GM18909 (cell line): ENCODE results near the gene RIC3.

Experiments
- ATAC-seq: cut with Tn5 transposase; IDR thresholded peaks from one replicate; pipeline ENCODE4 v1.9.1; 2021; ENCODE audit warnings: mild to moderate bottlenecking; ENCODE audit not compliant: unreplicated experiment, poor library complexity

RIC3 gene

DNA sequence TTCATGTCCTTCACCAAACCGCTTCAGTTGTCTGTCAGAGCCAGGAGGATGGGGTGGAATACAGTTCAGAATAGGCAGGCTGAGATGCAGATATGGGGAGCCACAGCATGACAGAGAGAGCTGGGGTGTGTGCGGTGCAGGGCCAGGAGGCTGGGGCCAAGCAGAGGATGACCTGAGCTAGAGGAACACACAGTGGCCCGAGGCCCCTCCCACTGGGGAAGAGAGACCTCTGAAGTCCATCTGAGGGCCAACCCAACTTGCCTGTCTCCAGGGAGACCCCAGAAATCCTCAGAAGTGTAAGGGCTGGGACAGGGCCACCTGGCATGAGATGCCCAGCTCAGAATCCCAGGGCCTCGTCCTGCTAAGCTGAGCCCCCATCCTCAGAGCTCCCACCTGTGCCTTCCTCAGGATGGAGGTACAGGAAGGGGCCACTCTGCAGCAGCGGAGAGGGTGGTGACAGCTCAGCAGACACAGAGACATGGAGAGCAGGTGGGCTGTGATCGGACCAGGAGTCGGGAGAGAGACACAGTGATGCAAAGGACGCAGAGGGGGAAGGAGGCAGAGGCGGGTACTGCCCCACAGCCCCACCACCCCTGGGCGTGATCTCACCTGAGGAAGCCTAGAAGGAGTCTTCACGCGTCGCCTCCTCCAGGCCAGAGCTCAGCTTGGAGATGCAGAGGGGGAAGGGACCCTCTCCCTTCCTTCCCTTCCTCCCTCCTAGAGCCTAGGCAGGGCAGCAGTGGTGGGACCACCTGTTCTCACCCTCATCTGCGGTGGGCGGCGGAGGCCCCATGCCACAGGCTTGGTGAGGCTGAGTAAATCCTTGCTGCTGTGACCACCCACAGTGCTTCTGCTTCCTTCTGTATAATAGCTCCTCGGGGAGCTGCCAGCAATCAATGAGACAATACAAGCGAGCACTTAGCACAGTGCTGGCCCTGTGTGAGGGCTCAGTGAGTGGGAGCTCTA lies 96.9 kb downstream of the RIC3 start:
- ATAC-seq = no peak

DNA sequence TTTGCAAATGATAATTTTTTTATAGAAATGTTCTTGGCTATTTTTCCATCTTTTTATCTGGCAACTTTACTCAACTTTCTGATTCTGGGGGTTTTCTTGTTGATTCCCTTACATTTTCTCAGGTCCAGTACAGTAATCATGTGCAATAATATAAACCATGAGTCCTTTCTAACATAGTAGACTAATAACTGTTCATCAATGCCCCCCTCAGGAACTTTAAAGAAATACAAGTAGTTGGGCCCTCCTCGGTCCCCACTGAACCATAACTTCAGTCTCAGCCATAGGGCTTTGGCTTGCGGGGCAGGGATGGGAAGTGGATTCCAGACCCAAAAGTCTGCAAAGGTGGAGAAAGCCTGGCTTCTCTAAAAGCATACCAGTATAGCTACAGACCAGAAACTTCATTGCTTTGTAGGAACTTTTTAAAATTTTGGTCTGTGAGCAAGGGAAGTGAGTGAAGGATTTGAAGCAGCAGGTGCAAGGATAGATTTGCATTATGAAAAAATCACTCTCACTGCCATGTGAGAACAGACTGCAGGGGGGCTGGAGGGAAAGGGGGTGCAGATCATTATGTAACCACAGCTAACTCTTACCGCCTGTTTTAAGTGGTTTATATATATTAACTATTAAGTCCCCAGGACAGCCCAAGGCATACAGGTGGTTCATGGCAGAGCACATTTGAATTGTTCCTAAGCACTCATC lies 98.3 kb downstream of the RIC3 start:
- no peak for ATAC-seq

DNA sequence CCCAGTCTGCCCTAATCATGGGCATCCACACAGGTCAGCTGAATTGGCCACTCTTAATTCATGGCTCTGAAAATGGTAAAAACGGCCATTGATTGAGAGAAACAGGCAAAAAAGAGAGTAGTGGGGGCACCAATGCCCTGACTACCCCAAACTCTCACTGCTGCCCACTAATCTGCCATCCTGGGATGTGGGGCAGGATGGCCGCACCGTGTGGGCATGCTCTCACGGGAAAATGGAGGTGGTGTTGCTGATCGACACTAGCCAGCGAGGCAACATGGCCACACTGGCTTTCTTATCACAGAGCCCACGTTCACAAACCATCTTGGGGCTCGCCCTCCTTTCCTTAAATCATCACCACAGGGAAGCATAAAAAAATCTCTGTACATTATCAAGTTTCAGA lies 99.1 kb downstream of the RIC3 start:
- ATAC-seq = no peak

DNA sequence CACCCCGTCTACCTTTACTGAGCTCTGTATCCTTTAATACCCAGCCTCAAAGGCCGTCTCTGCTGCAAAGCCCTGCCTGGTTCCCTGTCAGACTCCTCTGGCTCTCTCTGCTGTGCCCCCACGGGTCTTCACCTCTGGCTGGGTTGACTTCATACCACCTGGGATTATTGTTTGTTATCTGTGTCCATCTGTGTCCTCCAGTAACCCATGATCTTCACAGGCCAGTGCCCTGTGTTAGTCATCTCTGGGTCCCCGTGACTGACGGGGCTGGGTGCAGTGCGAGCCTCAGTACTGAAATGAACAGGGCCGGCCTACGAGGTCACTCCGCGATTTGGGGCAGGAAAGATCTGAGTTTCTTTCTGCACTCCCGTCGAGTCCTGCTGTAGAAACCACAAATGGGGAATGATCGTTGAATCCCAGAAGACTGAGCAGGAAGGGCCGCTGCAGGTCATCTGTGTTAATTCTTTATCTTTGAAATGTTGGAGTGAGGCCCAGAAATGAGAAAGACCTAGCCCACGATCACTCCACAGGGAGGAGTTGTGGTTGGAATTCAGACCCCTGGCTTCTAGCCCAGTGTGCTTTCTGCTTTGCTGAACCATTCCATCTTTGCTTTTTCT lies 100.1 kb downstream of the RIC3 start:
- no peak for ATAC-seq

DNA sequence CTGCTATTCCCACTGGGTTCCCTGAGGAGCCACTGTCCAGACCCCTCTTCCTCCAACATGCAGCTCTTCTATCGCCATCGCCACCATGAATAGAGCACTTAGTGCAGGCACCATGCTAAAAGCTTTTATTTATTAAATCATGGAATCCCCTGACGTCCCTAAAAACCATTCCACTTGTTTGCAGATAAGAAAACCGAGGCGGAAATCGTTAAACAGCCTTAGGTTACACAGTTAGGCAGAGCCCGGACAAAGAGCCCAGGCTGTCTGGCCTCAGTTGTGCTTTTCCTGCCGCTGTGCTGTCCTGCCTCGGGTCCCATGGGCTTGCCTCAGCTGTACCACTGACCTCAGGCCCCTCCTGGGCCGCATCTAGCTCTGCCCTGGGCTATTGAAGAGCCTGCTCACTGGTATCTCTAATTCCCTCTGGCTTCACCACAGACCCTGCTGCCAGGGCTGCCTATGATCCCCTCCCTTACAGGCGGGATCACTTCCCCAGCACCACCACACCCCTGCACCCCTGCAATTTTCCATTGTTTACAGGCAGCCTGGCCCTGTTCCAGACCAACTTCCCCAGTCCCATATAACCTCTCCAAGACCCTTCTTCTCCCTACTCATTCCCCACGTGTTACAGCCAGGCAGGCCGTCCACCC lies 100.8 kb downstream of the RIC3 start:
- ATAC-seq = no peak

DNA sequence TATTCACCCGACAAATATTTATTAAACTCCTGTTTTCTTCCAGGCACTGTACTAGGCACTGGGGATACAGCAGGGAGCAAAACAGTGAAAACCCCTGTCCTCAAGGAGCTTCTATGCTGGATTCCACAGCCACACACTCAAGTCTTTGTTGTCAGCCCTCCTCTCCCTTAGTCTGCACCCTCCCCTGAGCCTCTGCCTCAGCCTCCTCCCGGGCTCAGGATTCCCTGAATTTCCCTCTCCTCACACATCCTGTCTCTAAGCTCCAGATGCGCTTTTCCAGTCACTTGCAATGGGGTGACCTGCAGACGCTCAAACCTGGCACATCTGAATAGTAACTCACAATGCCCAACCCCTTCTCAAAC lies 101.3 kb downstream of the RIC3 start:
- no peak for ATAC-seq

DNA sequence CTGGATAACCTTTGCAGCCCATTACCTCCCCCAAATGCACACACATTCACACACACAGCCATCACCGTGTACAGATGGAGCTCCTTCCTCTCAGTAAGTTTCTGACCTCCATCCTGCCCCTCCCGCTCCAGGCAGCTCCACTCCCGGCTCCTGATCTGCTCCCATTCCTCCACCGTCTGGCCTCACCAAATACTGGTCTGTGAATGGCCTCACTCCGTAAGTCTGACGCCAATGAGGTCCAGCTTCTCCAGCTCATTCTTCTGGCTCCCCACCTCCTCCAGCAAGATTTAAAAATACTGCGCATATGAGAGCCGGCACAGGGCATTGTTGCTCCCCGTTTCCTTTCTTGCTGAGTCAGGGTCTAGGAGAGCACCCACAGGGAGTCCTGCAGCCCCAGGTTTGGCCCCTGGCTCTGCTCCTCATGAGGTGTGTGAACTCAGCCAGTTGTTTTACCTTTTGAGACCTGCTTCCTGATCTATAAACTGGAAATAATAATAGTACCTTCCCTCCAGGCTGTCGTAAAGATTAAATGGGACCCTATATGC lies 101.8 kb downstream of the RIC3 start:
- ATAC-seq = no peak

DNA sequence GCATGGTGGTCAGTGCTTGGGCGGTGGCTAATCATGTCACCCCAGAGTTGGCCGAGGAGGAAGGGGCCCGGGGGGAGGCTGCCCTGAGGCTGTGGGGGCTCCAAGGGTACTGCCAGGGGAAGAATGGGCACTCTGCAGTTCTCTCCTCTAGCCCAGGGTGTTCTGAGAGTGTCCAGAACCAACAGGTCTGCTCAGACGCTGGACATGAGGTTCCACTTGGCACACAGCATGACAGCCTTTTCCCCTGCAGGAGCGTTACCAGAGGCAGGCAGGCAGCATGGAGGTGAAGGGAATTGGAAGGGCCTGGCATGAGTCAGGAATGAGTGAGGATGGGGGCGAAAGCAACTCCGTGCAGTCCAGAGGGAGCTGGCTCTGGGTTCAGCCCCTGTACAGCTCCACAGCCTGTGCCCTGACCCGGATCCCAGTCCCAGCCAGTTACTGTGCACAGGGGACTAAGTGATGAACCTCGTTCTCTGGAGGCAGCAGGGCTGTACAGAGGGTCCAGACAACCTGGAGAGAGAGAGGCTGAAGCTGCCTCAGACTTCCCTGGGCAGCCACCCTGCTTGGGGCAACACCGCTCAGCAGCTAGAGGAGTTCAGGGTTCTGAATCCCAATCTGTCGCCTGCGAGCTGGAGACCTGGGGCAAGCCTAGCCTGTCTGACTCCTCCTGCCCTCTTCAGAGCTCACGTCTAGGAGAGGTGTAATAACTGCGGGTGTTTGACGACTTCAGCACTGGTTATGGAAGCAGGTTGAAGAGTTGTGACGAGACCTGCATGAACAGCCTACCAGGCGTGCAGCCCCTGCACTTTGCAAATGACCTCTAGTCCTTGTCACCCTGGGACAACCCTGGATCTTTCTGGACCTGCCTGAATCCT lies 102.6 kb downstream of the RIC3 start:
- ATAC-seq = no peak

DNA sequence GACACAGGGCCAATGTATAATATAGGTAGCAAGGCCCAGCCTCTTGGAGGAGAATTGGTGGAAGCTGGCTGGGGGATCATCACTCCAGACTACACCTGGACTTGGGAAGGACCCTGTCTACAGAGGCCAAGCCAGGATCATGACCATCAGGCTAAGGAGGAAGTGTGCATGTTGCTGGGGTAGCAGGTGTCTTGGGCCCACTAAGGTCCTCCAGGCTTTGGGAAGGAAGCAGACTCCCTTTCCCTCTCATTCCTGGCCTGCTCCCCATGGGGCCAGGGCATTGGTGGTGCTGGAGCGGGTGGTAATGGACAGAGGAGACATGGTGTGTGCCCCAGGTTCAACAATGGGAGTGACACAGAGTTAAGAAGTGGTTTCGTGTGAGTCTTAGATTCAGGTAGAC lies 103.8 kb downstream of the RIC3 start:
- ATAC-seq = no peak

DNA sequence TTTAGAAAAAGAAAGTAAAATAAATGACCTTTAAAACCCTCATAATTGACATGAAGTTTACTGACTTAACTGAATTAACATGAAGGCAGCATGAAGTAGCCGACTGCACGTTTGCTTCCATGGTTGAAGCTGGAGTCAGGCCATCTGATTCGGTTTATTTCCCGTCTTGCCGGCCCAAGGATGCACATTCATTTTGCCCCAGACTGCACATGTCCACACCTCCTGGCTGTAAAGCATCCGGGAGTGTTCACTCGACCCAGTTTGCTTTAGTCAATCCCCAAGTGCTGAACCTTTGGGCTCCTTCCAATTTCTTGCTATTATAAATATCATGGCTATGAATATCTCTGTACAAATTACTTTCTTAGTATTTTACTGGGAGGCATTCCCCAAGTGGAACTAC lies 105.5 kb downstream of the RIC3 start:
- ATAC-seq = no peak

DNA sequence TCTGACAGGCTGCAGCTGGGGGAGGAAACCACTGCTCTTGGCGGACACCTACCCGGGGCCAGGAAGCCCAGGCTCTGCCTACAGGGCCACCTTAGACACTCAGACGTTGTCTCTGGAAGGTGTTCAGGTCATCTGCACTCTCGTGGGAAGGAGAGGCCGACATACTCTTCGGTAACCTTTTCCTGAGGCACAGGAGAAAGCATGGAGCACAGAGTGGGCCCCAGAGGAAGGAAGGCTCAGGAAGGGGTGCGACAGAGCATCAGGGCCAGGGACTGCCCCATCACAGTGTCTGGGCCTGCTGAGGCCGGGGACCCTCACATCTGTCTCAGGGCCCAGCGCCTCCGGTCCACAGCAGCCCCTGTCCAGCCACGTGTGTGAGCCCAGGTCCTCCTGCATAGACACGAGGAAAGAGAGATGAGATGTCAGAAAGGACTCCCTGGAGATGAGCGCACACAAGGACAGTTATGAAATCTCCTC lies 106.0 kb downstream of the RIC3 start:
- ATAC-seq = no peak

DNA sequence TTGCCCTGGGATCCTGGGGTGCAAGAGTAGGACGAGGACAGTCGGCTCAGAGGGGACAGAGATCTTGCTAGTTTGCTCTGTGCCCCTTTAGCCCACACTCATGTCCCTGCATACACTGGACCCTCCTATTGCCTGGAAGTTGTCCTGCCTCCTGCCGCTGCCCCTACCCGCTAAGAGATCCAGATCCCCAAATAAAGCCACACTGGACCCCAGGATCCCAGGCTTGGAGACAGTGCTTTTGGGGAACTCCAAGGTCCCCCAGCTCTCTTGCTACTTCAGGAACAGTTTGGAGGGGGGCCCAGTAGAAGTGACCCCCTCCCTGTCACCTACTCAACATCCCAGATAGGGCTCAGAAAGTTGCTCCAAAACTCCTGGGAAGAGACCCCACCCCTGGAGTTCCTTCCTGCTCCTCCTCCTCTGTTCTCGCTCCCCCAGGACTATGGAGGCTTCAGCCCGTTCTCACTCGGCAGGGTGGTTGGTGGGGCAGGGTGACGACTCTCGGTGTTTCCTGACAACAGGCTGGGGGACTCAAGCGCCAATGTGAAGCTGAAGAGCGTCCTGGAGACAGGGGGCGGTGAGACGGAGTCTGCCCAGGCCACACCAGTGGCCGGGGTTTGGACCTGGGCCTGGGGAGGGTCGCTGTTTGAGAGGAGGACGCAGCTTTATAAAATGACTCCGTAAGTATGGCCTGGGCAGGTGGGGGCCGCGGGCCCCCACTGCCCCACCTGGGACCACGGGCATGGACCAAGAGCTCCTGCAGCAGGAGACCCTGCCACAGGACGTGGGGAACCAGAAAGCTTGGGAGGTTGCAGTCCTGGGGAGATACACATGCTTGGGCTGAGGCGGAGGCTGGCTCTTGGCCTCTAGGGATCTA lies 107.0 kb downstream of the RIC3 start:
- no peak for ATAC-seq

DNA sequence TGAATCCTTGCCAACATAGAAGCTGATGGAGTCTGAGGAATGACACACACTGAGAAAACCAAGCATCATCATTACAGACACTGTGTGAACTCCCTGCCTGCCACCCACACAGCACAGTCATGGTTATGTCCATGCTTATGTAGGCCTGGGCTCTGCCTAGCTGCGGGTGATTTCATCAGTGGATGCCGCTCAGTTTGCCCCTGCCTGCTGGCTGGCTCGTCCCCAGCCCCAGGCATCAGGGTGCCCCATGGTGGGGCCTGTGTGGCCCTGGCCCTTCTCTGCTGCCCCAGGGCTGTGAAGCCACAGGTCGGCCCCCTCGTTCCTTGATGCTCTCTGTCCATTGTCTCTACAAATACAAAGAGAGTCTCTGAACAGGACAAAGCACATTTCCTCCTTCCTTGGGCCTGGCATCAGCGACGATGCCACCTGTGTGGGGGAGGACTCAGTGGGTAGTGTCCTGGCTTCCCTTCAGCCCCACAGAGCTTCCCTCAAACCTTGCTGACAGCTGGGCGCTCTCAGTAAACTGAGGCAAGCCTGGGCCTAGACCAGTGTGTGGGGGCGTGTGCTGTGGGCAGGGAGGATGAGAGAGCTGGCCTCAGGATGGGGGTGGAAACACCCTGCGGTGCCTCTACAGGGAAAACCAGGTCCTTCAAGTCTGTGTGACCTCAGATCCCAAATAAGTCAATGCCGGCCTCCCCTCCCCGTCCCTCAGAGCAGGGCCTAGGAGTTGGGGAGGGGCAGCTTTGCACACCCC lies 107.8 kb downstream of the RIC3 start:
- no peak for ATAC-seq

DNA sequence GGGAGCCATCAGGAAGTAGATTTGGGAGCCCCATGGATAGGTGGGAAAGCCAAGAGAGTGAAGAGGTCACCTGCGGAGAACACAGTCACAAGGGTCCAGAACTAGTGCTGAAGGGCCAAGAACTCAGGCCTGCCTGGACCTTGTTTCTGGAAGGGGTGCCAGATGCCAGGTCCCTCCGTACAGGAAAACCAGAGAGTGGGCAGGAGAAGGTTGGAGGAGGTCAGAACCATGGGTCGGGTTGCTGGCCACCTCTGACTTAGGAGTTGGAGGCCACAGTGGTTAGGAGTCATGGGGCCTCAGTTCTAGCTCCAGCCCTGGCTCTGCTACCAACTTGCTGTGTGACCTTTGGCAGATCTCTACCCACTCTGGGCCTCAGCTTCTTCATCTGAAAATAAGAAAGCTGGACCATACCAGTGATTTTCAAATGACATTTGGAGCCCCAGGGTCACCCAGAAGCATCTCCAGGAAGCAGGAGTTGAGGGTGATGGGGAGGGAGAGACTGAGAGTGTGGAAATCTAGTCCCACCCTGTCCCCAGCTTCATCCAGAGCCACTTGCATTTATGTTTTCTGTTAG lies 108.6 kb downstream of the RIC3 start:
- no peak for ATAC-seq

DNA sequence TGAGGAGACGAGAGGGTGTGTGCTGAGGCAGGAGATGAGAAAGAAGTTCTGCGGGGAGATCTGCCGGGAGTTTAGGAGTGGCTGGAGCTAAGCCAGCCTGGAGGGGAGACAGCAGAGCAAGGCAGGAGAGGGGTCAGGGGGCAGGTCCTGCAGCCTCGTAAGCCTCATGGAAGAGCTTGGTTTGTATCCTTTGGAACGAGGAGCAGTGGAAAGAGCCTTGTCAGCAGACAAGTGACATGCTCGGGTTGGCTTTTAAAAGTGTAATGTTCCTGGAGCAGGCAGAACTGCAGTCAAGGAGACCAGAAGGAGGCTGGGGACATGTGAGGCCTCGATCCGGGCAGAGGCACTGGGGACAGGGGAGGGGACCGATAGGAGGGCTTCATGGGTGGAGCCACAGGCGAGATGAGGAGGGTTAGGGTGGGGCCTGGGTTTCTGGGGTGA lies 109.2 kb downstream of the RIC3 start:
- no peak for ATAC-seq

DNA sequence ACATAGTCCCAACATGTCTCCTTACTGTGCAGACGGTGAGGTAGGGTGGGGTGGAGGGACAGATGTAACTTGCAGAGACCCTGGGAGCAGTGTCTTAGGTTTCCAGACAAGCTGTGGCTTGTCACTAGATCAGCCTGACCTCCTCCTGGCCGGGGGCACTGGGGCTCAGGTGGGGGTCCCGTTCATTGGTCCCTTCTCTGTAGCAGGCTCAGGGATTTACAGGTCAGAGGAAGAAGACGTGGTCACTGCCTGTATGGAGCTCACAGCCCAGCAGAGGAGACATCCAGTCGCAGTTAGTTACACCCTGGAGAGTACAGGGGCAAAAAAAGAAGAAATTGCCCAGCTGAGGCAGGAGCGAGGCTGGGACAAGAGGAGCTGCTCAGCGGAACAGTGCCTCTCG lies 109.8 kb downstream of the RIC3 start:
- no peak for ATAC-seq

DNA sequence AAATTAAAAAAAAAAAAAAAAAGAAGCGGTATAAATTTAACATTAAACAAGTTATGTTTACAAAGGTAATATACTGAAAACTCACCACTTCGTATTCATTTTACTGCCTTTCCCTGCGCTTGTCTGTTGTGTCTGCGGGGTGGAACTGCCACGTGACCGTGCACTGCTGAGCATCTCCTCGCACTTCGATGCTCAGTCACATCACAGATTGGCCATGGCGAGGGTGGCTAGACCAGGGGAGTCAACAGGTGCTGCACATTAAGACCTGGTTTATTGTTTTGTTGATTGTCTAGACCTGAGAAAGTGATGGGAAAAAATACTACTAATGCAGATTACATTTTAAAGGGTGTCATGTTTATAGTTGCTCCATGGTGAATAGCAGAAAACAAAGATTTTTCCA lies 110.6 kb downstream of the RIC3 start:
- ATAC-seq = no peak
